ENCODE data around the gene PEF1. TPM values are rescaled to one million over a fixed set of nuclear protein-coding genes. Genes with fewer than 3 reads are reported as not detected.

PEF1 gene
- total RNA-seq, 2 donors from 2014 or later, result 51.4 to 59.1 TPM

DNA sequence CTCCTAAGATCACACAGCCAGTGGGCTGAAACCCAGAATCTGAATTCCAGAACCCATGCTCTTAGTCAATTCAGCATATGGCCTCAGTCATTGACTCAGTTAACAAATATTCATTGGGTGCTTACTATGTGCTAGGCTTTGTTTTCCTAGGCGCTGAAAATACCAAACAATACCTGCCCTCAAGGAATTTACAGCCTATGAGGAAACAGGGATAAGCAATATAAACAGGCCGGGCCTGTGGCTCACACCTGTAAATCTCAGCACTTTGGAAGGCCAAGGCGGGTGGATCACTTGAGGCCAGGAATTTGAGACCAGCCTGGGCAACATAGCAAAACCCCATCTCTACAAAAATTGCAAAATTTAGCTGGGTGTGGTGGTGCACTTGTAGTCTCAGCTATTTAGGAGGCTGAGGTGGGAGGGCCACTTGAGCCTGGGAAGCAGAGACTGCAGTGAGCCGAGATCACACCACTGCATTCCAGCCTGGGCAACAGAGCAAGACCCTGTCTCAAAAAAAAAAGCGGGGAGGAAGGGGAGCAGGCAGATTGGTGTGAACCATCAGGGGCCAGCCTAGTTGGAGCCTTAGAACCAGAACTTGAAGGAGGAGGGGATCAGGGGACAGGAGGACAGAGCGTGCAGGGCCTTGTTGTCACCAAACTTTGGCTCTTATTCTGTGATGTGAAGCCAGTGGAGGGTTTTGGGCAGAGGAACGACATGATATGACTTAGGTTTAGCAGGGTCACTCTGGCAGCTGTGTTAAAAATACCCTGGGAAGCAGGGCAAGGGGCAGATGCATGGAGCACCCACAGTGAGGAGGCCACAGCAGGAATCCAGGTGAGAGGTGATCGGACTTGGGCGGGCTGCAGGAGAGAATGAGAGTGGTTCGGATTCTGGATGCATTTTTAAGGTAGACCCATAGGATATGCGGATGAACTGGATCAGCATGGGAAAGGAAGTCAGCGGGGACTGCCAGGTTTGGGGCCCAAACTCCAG, 62.6 kb downstream of the PEF1 start:
- Mint-ChIP-seq H3K36me3 (ENCODE audit: low read depth) (no peaks in the 10 kb centered on the region), H3K27ac (no peak overlapping the region), H3K27me3 (ENCODE audit: insufficient read depth) (peaks cover 9% of the 10 kb centered on the region), H3K4me1 (peaks cover 6% of the 10 kb centered on the region), H3K4me3 (no peak overlapping the region), H3K9me3 (no peaks in the 10 kb centered on the region)
- peak; percentile 40 for DNase-seq
- H3K27ac ChIP-seq (ENCODE audit: low read depth, low read length), result no peak overlapping the region
- no peak overlapping the region for H3K4me3 ChIP-seq (ENCODE audit: low read length)
- no peaks in the 10 kb centered on the region for H3K4me1 ChIP-seq (ENCODE audit: control insufficient read depth, insufficient read depth, low read length)
- 75 to 80% methylated on average over 7 to 12 of the region's 12 CpGs for WGBS, 2 experiments (ENCODE audit: insufficient coverage in 1 of 2, insufficient read length in 1 of 2)
- H3K9ac ChIP-seq (ENCODE audit: extremely low read depth, low read length, poor library complexity, severe bottlenecking), result no peak overlapping the region
- H3K9me3 ChIP-seq (ENCODE audit: control insufficient read depth, low read length), result no peaks in the 10 kb centered on the region
- TF ChIP-seq, protein P1, sequence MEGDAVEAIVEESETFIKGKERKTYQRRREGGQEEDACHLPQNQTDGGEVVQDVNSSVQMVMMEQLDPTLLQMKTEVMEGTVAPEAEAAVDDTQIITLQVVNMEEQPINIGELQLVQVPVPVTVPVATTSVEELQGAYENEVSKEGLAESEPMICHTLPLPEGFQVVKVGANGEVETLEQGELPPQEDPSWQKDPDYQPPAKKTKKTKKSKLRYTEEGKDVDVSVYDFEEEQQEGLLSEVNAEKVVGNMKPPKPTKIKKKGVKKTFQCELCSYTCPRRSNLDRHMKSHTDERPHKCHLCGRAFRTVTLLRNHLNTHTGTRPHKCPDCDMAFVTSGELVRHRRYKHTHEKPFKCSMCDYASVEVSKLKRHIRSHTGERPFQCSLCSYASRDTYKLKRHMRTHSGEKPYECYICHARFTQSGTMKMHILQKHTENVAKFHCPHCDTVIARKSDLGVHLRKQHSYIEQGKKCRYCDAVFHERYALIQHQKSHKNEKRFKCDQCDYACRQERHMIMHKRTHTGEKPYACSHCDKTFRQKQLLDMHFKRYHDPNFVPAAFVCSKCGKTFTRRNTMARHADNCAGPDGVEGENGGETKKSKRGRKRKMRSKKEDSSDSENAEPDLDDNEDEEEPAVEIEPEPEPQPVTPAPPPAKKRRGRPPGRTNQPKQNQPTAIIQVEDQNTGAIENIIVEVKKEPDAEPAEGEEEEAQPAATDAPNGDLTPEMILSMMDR (conservative IDR thresholded peaks at IDR 0.05), result no peak
- H3K27me3 ChIP-seq (ENCODE audit: control insufficient read depth, insufficient read depth, low read length, poor library complexity, severe bottlenecking), result no peaks in the 10 kb centered on the region
- no peaks in the 10 kb centered on the region for H3K36me3 ChIP-seq (ENCODE audit: control insufficient read depth, insufficient read depth, low read length)

DNA sequence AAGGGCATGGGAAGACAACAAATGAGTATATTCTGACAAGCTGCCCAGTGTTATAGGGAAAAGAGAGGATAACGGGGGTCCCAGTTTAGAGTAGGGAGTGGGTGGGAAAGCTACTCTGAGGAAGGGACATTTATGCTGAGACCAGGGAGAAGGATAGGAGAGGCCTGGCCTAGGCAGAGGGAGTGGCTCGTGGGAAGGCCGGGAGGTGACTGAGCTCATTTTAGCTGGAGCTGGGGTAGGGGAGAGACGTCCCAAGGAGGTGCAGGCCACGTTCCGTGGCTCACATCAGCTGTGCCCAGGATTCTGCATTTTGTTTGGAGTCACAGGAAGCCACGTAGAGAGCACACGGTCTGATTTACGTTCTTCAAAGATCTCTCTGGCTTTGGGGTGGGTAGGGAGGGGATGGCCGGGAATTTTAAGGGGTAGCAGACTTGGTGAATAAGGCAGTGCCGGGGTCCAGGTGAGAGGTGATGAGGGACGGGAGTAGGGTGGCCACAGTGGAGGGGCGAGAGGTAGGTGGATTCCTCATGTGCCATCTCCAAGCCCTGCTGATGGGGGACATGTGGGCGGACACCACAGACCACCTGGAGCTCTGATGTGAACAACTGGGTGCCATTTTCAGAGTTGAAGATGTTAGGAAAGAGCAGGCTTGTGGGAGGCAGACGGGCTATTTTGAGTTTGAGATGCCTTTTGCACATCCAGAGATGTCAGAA, 63.6 kb downstream of the PEF1 start:
- peak; percentile 41 for DNase-seq
- Mint-ChIP-seq H3K27ac (no peak overlapping the region), H3K9me3 (no peaks in the 10 kb centered on the region), H3K27me3 (ENCODE audit: insufficient read depth) (peaks cover 8% of the 10 kb centered on the region), H3K4me1 (peaks cover 11% of the 10 kb centered on the region), H3K4me3 (no peak overlapping the region), H3K36me3 (ENCODE audit: low read depth) (no peaks in the 10 kb centered on the region)
- TF ChIP-seq, protein P1 (conservative IDR thresholded peaks at IDR 0.05), result no peak
- no peak overlapping the region for H3K9ac ChIP-seq (ENCODE audit: extremely low read depth, low read length, poor library complexity, severe bottlenecking)
- H3K9me3 ChIP-seq (ENCODE audit: control insufficient read depth, low read length), result no peaks in the 10 kb centered on the region
- WGBS, 2 experiments (ENCODE audit: insufficient coverage in 1 of 2, insufficient read length in 1 of 2), result 89 to 91% methylated on average over 10 to 15 of the region's 15 CpGs
- H3K4me1 ChIP-seq (ENCODE audit: control insufficient read depth, insufficient read depth, low read length), result no peaks in the 10 kb centered on the region
- no peaks in the 10 kb centered on the region for H3K36me3 ChIP-seq (ENCODE audit: control insufficient read depth, insufficient read depth, low read length)
- H3K27ac ChIP-seq (ENCODE audit: low read depth, low read length), result no peak overlapping the region
- no peak overlapping the region for H3K4me3 ChIP-seq (ENCODE audit: low read length)
- no peaks in the 10 kb centered on the region for H3K27me3 ChIP-seq (ENCODE audit: control insufficient read depth, insufficient read depth, low read length, poor library complexity, severe bottlenecking)

DNA sequence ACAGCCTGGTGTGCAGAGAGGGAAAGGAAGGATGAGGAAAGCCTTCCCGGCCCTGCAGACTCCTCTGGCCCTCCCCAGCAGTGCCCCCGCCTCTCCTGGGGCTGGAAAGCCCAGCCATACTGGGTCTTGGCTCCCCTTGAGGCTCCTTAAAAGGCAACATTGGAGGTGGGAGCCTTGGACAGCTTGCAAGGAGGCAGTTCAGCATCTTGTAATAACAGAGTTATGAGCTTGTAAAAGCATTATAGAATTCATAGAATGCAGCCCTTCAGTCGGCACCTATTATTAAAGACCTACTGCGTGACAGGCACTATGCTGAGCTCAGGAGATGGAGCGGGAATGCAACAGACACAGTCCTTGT, 64.2 kb downstream of the PEF1 start:
- Mint-ChIP-seq H3K27me3 (ENCODE audit: insufficient read depth) (peaks cover 6% of the 10 kb centered on the region), H3K27ac (no peak overlapping the region), H3K4me3 (no peak overlapping the region), H3K4me1 (peaks cover 17% of the 10 kb centered on the region), H3K9me3 (no peaks in the 10 kb centered on the region), H3K36me3 (ENCODE audit: low read depth) (no peaks in the 10 kb centered on the region)
- Histone ChIP-seq H3K27me3 (ENCODE audit: control insufficient read depth, insufficient read depth, low read length, poor library complexity, severe bottlenecking) (no peaks in the 10 kb centered on the region), H3K9me3 (ENCODE audit: control insufficient read depth, low read length) (no peaks in the 10 kb centered on the region), H3K4me1 (ENCODE audit: control insufficient read depth, insufficient read depth, low read length) (no peaks in the 10 kb centered on the region), H3K27ac (ENCODE audit: low read depth, low read length) (no peak overlapping the region), H3K9ac (ENCODE audit: extremely low read depth, low read length, poor library complexity, severe bottlenecking) (no peak overlapping the region), H3K4me3 (ENCODE audit: low read length) (no peak overlapping the region), H3K36me3 (ENCODE audit: control insufficient read depth, insufficient read depth, low read length) (no peaks in the 10 kb centered on the region)
- WGBS, 2 experiments (ENCODE audit: insufficient coverage in 1 of 2, insufficient read length in 1 of 2), result 80 to 90% methylated on average over 5 of the region's 5 CpGs
- TF ChIP-seq, protein P1 (conservative IDR thresholded peaks at IDR 0.05), result no peak
- DNase-seq, result peak; percentile 39

Other genes with a start within 250 kb of the PEF1 start
- 10 to 100 TPM; 25.9 to 35.1 TPM for gene SERINC2, start 231.7 kb downstream of the PEF1 start, total RNA-seq
- gene TINAGL1, start 68.4 kb downstream of the PEF1 start, total RNA-seq, result 1 to 10 TPM; 3.0 to 3.4 TPM
- gene HCRTR1, start 27.2 kb downstream of the PEF1 start, total RNA-seq, result not detected
- gene COL16A1, start 59.1 kb upstream of the PEF1 start, total RNA-seq, result 1 to 10 TPM; 7.4 to 9.9 TPM
- gene ADGRB2, start 119.5 kb upstream of the PEF1 start, total RNA-seq, result 10 to 100 TPM; 13.1 to 22.7 TPM
- gene SPOCD1, start 171.1 kb upstream of the PEF1 start, total RNA-seq, result 1 to 10 TPM; 2.0 to 3.1 TPM

Data from endodermal cell (in vitro differentiated cells).